ENCODE data around the gene XPR1.

XPR1 gene

GRCh38 chr1:180892272-180892671, 260.4 kb downstream of the XPR1 start:
- no peak for DNase-seq (ENCODE audit: low read depth)

- no peak for DNase-seq (ENCODE audit: low read depth)
Measured at GRCh38 chr1:180892675-180893074, 260.9 kb downstream of the XPR1 start.

GRCh38 chr1:180893614-180894013, 261.8 kb downstream of the XPR1 start:
- no peak for DNase-seq (ENCODE audit: low read depth)

DNA sequence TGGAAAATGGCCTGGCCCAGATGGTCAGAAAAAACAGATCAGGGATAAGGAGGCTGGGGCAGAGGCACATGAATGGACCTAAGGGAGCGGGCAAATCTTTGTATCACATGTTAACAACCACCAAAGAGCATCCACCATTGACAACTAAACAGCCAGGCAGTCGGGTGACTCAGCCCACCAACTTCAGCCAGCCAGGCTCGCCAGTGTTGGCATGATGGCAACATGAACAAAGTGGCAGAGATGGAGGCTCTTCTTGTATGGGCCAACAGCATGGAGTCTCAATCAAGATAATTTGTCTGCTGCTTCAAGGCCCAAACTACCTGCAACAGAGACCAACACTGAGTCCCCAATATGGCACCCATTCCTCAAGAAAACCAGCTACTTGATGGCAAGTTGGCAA, 264.3 kb downstream of the XPR1 start:
- DNase-seq (ENCODE audit: low read depth): no peak

GRCh38 chr1:180898441-180899219, 266.8 kb downstream of the XPR1 start:
- DNase-seq (ENCODE audit: low read depth): no peak

DNA sequence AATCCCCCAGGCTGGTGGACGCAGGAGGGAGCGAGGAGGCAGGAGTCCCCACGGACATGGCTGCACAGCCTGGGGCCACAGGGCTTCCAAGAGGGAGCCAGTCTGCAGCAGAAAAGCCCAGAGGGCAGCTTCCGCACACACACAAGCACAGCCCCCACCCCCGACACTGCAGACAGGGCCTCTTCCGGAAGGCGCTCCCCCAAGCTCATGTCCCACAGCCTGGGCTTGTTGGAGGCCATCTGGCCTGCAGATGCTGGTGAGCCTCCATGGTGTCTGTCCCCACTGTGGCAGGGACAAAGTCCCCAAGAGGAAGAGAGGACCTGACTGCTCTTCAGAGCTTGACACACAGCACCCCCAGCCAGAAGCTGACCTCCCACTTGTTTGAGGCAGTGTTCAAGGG, 267.4 kb downstream of the XPR1 start:
- DNase-seq (ENCODE audit: low read depth): no peak

GRCh38 chr1:180901076-180901990, 269.5 kb downstream of the XPR1 start:
- no peak for DNase-seq (ENCODE audit: low read depth)

DNA sequence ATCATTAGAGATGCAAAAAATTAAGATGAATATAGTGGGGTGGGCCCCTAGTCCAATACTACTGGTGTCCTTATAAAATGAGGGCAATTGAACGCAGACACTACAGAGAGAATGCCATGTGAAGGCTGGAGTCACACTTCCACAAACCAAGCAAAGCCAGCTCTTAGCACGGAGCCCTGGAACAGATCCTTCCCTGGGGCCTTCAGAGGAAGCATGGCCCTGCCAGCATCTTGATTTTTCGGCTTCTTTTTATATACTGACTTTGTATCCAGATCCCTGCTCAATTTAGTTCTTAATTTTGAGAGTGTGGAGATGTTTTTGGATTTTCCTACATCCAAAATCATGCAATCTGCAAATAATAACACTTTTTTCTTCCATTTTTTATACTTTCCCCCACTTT, 270.7 kb downstream of the XPR1 start:
- no peak for DNase-seq (ENCODE audit: low read depth)

GRCh38 chr1:180905927-180906326, 274.1 kb downstream of the XPR1 start:
- no peak for DNase-seq (ENCODE audit: low read depth)

- DNase-seq (ENCODE audit: low read depth): no peak
Measured at GRCh38 chr1:180906511-180906910, 274.7 kb downstream of the XPR1 start.

DNA sequence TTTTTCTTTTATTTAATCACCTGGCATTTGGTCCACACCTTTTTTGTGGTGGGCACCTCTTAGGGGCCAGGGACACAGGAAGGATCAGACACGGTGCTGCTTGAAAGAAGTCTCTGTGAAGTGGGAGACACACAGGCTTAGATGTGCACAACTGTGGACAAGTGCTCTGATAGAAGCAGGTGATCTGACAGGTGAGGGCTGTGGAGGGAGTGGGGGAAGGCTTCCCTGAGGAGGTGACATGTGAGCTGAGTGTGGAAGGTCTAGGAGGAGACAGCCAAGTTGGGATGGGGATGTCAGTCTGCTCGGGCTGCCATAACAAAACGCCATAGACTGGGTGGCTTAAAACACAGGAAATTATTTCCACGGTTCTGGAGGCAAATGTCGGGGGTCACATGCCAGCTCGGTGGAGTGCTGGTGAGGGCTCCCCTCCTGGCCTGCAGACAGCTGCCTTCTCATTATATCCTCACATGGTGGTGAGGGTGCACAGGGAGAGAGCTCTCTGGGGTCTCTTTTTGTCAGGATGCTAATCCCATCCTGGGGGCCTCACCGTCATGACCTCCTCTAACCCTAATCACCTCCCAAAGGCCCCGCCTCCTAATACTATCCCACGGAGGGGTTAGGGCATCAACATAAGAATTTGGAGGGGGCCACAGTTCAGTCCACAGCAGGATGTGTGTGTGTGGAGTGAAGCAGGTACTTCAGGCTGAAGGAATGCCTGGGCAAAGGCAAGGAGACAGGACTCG, 275.7 kb downstream of the XPR1 start:
- DNase-seq (ENCODE audit: low read depth): no peak

- no peak for DNase-seq (ENCODE audit: low read depth)
Measured at GRCh38 chr1:180908074-180908765, 276.4 kb downstream of the XPR1 start.

DNA sequence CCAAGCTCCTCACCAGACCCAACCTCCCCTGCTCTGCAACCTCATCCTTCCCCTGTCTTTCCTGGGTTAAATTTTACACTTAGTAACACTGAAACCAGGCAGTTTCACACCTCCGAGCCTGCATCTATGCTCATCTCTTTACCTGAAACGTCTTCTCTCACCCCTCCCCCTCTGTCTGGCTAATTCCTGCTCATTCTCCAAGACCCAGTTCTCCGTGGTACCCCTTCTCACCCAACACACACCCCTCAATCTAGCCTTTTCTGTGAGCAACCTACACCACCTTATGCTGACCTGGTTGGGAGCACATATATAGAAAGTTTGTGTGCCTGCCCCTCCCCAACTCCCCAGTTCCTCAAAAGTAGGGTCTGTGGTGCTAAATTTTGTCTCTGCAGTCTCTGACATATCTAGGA, 277.2 kb downstream of the XPR1 start:
- no peak for DNase-seq (ENCODE audit: low read depth)

- DNase-seq (ENCODE audit: low read depth): no peak
Measured at GRCh38 chr1:180909462-180909976, 277.7 kb downstream of the XPR1 start.

DNA sequence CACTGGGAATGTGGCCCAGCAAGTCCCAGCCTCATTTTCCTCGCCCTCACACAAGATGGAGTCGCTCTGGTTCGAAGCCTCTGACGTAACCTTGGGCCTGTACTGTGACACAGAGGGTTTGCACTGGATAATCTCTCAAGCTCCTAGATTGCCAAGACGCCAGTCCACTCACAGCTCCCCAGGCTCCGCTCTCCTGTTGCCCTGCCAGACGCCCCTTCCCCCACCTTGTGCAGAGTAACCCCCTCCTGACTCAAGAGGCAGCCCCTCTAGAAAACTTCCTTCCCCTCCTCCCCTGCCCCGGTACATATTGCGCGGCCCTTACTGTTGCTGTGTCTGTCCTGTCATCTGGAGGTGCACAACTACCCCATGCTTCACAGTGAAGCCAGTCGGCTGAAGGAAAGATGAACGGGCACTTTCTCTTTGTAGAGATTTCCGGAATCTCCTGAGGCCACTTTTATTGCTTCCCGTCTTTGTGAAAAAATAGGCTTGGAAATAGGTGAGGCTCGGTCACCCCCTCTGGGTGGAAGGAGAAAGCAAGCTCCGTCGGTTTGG, 279.9 kb downstream of the XPR1 start:
- DNase-seq (ENCODE audit: low read depth): peak; percentile 27

- DNase-seq (ENCODE audit: low read depth): peak; percentile 43
Measured at GRCh38 chr1:180912211-180912800, 280.5 kb downstream of the XPR1 start.

DNA sequence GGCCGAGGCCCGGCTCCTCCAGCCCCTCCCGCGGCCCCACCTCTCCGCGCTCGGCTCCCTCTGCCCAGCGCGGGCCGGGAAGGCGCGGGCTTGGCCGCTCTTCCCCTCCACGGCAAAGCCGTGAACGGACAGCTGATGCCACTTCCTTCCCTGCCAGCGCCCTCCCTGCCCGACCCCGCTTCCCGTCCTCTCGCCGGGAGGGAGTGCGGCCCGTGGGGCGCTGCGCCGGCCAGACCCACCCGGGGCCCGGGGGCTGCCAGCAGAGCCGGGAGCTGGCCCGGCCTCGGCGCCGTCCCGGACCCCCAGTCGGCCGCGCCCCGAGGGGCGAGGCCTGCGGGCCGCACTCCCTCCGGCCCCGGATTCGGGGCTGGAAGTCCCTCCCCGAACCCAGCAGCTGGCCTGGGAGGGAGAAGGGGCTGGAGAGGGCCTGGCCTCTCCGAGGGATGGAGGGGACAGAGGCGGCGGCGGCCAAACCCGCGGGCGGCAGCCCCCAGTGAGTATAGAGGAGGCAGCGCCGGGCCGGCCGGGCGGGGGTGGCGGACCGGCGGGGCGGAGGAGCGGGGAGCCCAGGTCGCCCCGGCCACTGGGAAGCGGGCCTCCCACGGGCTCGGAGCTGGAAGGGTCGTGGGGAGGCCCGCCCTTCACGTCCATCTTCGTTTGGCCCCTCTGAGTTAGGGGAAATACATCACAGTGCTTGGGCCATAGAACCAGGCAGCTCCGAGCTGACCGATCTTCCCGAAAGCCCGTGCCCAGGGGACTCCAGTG, 281.2 kb downstream of the XPR1 start, which contains the start of gene KIAA1614:
Gene KIAA1614 (plus strand): TSS at position 97 of the 765 bp plus-strand sequence. CDS start 347 bp downstream, at position 444.
- peak; percentile 52 for DNase-seq (ENCODE audit: low read depth)

- DNase-seq (ENCODE audit: low read depth): no peak
Measured at GRCh38 chr1:180915426-180915965, 283.7 kb downstream of the XPR1 start.

- no peak for DNase-seq (ENCODE audit: low read depth)
Measured at GRCh38 chr1:180916012-180916770, 284.4 kb downstream of the XPR1 start.

All from iris pigment epithelial cell (primary cell).